VCaP (cell line): ENCODE data around the gene HLCS.
"Not testable (repeated sequence)": the region's sequence is repeated elsewhere in the genome, so short reads cannot be mapped to it uniquely, and the experiment has no call there.

Experiments
- H3K27ac ChIP-seq: fragments of 450-650 bp; 2 replicates; pipeline ENCODE4 v1.5.1; 2017
- CTCF ChIP-seq: fragments of 450-650 bp; conservative IDR thresholded peaks from 2 replicates; pipeline ENCODE4 v1.5.1; 2017; ENCODE audit warnings: mild to moderate bottlenecking, moderate library complexity

Gene HLCS

GRCh38 chr21:36960676-36961284 lies 5.7 kb downstream of the HLCS start:
- H3K27ac ChIP-seq, result no peak overlapping the region
- TF ChIP-seq CTCF, result no peak

GRCh38 chr21:36959020-36959835 lies 7.2 kb downstream of the HLCS start:
- TF ChIP-seq CTCF, result no peak
- H3K27ac ChIP-seq, result no peak overlapping the region

- no peak overlapping the region for H3K27ac ChIP-seq
- TF ChIP-seq CTCF, result no peak
Observed at GRCh38 chr21:36955783-36956182, 10.7 kb downstream of the HLCS start.

GRCh38 chr21:36952331-36952730 lies 14.1 kb downstream of the HLCS start:
- not testable (repeated sequence) for H3K27ac ChIP-seq

GRCh38 chr21:36949171-36950141 lies 17.0 kb downstream of the HLCS start:
- TF ChIP-seq CTCF, result no peak
- H3K27ac ChIP-seq, result no peak overlapping the region

- no peak for TF ChIP-seq CTCF
- H3K27ac ChIP-seq, result no peak overlapping the region
Observed at GRCh38 chr21:36948686-36949085, 17.8 kb downstream of the HLCS start.

GRCh38 chr21:36946949-36947356 lies 19.5 kb downstream of the HLCS start:
- TF ChIP-seq CTCF, result no peak
- no peak overlapping the region for H3K27ac ChIP-seq
